OCI-LY3 (cell line): Measurements from ENCODE around the gene ABLIM3.

ENCODE experiments used
- CTCF ChIP-seq: fragments of 200-600, 300-600 bp; sonication (generic); IDR thresholded peaks from 2 replicates; pipeline ENCODE4 v1.5.1; 2014; ENCODE audit warnings: antibody characterized with exemption, low read length, low read depth
- EZH2phosphoT487 ChIP-seq: fragments of 200-600 bp; shearing (Covaris generic); IDR thresholded peaks from 2 replicates; pipeline ENCODE4 v1.6.1; 2018; ENCODE audit warnings: antibody characterized with exemption, mixed run types, low read depth

- TF ChIP-seq EZH2phosphoT487: no peak
- no peak for TF ChIP-seq CTCF
These were observed 143.9 kb downstream of the ABLIM3 start for GRCh38 chr5:149285153-149285552.
